Body of pancreas (tissue), 4 donors: ENCODE results near the gene LMO7.

ENCODE experiments used
- POLR2A ChIP-seq, 3 donors: fragments of 450-650 bp; IDR thresholded peaks; one replicate each; pipeline ENCODE4 v1.6.1; 2016; ENCODE audit warnings: antibody characterized with exemption in 3 of 3, mild to moderate bottlenecking in 2 of 3
- TF ChIP-seq, protein P1 (sequence below), 7 experiments: fragments of 450-650 bp in 4 of 7; fragments of 200-600 bp in 3 of 7; sonication (generic) in 3 of 7; IDR thresholded peaks; one replicate each; pipeline ENCODE4 v1.5.1; 2016 to 2019; ENCODE audit warnings: antibody characterized with exemption in 7 of 7

DNA sequence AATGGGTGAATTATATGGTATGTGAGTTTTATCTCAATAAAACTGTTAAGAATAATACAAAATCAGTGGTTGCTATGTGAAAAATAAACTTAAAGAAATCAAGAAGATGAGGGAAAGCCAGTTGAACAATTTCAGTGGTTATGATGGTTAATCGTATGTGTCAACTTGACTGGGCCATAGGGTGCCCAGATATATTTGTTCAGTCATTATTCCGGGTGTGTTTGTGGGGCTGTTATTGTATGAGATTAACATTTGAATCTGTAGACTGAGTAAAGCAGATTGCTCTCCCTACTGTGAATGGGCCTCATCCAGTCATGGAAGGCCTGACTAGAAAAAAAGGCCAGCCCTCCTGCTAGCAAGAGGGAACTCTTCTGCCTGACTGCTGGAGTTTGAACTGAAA, 109.3 kb downstream of the LMO7 start:
- TF ChIP-seq, protein P1, sequence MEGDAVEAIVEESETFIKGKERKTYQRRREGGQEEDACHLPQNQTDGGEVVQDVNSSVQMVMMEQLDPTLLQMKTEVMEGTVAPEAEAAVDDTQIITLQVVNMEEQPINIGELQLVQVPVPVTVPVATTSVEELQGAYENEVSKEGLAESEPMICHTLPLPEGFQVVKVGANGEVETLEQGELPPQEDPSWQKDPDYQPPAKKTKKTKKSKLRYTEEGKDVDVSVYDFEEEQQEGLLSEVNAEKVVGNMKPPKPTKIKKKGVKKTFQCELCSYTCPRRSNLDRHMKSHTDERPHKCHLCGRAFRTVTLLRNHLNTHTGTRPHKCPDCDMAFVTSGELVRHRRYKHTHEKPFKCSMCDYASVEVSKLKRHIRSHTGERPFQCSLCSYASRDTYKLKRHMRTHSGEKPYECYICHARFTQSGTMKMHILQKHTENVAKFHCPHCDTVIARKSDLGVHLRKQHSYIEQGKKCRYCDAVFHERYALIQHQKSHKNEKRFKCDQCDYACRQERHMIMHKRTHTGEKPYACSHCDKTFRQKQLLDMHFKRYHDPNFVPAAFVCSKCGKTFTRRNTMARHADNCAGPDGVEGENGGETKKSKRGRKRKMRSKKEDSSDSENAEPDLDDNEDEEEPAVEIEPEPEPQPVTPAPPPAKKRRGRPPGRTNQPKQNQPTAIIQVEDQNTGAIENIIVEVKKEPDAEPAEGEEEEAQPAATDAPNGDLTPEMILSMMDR (IDR thresholded peaks at IDR 0.05) = no peak
- TF ChIP-seq POLR2A (IDR thresholded peaks at IDR 0.05) = no peak
